Trophoblast cell (in vitro differentiated cells and primary cell): ENCODE measurements around the gene PNPLA7.

ENCODE experiments used
- DNase-seq, 2 donors: peaks; one replicate each; pipeline ENCODE4 v3.0.0-alpha.2; 2016
- H2AFZ ChIP-seq: 2 replicates; pipeline ENCODE4 v1.6.1; 2013; ENCODE audit warnings: low read length, moderate library complexity, mild to moderate bottlenecking; ENCODE audit not compliant: insufficient read depth, poor library complexity
- H2AK5ac ChIP-seq: 2 replicates; pipeline ENCODE4 v1.6.1; 2013; ENCODE audit warnings: mild to moderate bottlenecking, low read length
- H2BK120ac ChIP-seq: 2 replicates; pipeline ENCODE4 v1.6.1; 2013; ENCODE audit warnings: low read length, mild to moderate bottlenecking, moderate library complexity; ENCODE audit not compliant: insufficient read depth, poor library complexity
- H2BK12ac ChIP-seq: 2 replicates; pipeline ENCODE4 v1.6.1; 2013; ENCODE audit warnings: mild to moderate bottlenecking, low read length, moderate library complexity
- H2BK5ac ChIP-seq: 2 replicates; pipeline ENCODE4 v1.6.1; 2013; ENCODE audit warnings: low read length, low read depth, moderate library complexity, mild to moderate bottlenecking; ENCODE audit not compliant: poor library complexity
- H3K14ac ChIP-seq: 2 replicates; pipeline ENCODE4 v1.6.1; 2013; ENCODE audit warnings: mild to moderate bottlenecking, low read length
- H3K18ac ChIP-seq: 2 replicates; pipeline ENCODE4 v1.6.1; 2013; ENCODE audit warnings: mild to moderate bottlenecking, low read length
- H3K23ac ChIP-seq: 2 replicates; pipeline ENCODE4 v1.6.1; 2013; ENCODE audit warnings: low read length
- H3K27ac ChIP-seq: 2 replicates; pipeline ENCODE4 v1.5.1; 2013; ENCODE audit warnings: low read depth, mild to moderate bottlenecking, inconsistent platforms, low read length, moderate library complexity
- H3K27me3 ChIP-seq: 2 replicates; pipeline ENCODE4 v1.6.1; 2013; ENCODE audit warnings: inconsistent platforms, mild to moderate bottlenecking, low read length, moderate library complexity; ENCODE audit not compliant: insufficient read depth
- H3K36me3 ChIP-seq, 2 experiments: 1 replicate in 1 of 2; 2 replicates in 1 of 2; pipeline ENCODE4 v1.6.1; 2013; ENCODE audit warnings: low read length in 2 of 2, mild to moderate bottlenecking in 2 of 2, moderate library complexity in 1 of 2; ENCODE audit not compliant: insufficient read depth in 2 of 2, control insufficient read depth in 1 of 2
- H3K4ac ChIP-seq: 2 replicates; pipeline ENCODE4 v1.6.1; 2013; ENCODE audit warnings: low read depth, mild to moderate bottlenecking, low read length, moderate library complexity
- H3K4me1 ChIP-seq, 2 experiments: 1 replicate in 1 of 2; 2 replicates in 1 of 2; pipeline ENCODE4 v1.6.1; 2013; ENCODE audit warnings: low read length in 2 of 2, mild to moderate bottlenecking in 2 of 2, moderate library complexity in 1 of 2; ENCODE audit not compliant: insufficient read depth in 2 of 2, control insufficient read depth in 1 of 2
- H3K4me2 ChIP-seq: 2 replicates; pipeline ENCODE4 v1.6.1; 2013; ENCODE audit warnings: inconsistent platforms, mild to moderate bottlenecking, low read length, moderate library complexity
- H3K4me3 ChIP-seq: 2 replicates; pipeline ENCODE4 v1.5.1; 2013; ENCODE audit warnings: mild to moderate bottlenecking, low read depth, low read length, inconsistent platforms
- H3K79me1 ChIP-seq: one replicate; pipeline ENCODE4 v1.6.1; 2013; ENCODE audit warnings: low read length
- H3K79me2 ChIP-seq: 2 replicates; pipeline ENCODE4 v1.6.1; 2013; ENCODE audit warnings: low read length, mild to moderate bottlenecking; ENCODE audit not compliant: control insufficient read depth, insufficient read depth, poor library complexity
- H3K9ac ChIP-seq: 2 replicates; pipeline ENCODE4 v1.6.1; 2013; ENCODE audit warnings: mild to moderate bottlenecking, low read length
- H3K9me3 ChIP-seq: 2 replicates; pipeline ENCODE4 v1.6.1; 2013; ENCODE audit warnings: low read depth, mild to moderate bottlenecking, control low read depth, inconsistent platforms, low read length; ENCODE audit not compliant: insufficient read depth
- H4K12ac ChIP-seq: 2 replicates; pipeline ENCODE4 v1.6.1; 2013; ENCODE audit warnings: low read depth, mild to moderate bottlenecking, low read length, moderate library complexity
- H4K8ac ChIP-seq: 2 replicates; pipeline ENCODE4 v1.6.1; 2013; ENCODE audit warnings: low read depth, mild to moderate bottlenecking, low read length, moderate library complexity
- H4K91ac ChIP-seq: one replicate; pipeline ENCODE4 v1.6.1; 2013; ENCODE audit warnings: low read depth, mild to moderate bottlenecking, low read length, moderate library complexity
- WGBS: extraction: QIAGEN DNeasy Blood & Tissue Kit; methylation state at CpG from one replicate; pipeline ENCODE4 v1.1.7; 2013; ENCODE audit warnings: missing lambda C conversion rate; ENCODE audit not compliant: insufficient read length, insufficient coverage; ENCODE audit errors: extremely low coverage; 5-methylcytosine and 5-hydroxymethylcytosine counted together

The PNPLA7 gene

GRCh38 chr9:137475666-137476065, 74.5 kb downstream of the PNPLA7 start:
- H4K12ac ChIP-seq, result no peak overlapping the region
- WGBS, result no CpG with 5 or more reads among the region's 3 CpGs
- no peak overlapping the region for H3K18ac ChIP-seq
- H3K4me2 ChIP-seq, result no peak overlapping the region
- DNase-seq, result no peak
- peaks cover 10 to 12% of the 10 kb centered on the region in 2 experiments for H3K4me1 ChIP-seq
- H3K23ac ChIP-seq, result no peak overlapping the region
- no peak overlapping the region for H3K14ac ChIP-seq
- no peak overlapping the region for H4K91ac ChIP-seq
- H2BK5ac ChIP-seq, result no peak overlapping the region
- no peaks in the 10 kb centered on the region for H3K36me3 ChIP-seq
- no peak overlapping the region for H2BK12ac ChIP-seq
- H4K8ac ChIP-seq, result no peak overlapping the region
- peaks cover 9% of the 10 kb centered on the region for H3K9me3 ChIP-seq
- no peak overlapping the region for H3K4ac ChIP-seq
- peaks cover 2% of the 10 kb centered on the region for H3K27me3 ChIP-seq
- H3K4me3 ChIP-seq, result no peak overlapping the region
- no peak overlapping the region for H2BK120ac ChIP-seq
- no peaks in the 10 kb centered on the region for H3K79me2 ChIP-seq
- H2AFZ ChIP-seq, result no peak overlapping the region
- H2AK5ac ChIP-seq, result no peak overlapping the region
- no peak overlapping the region for H3K9ac ChIP-seq
- H3K27ac ChIP-seq, result no peak overlapping the region
- H3K79me1 ChIP-seq, result no peaks in the 10 kb centered on the region

GRCh38 chr9:137474271-137474670, 75.9 kb downstream of the PNPLA7 start:
- no peak overlapping the region for H3K14ac ChIP-seq
- no peak for DNase-seq
- no CpG with 5 or more reads among the region's 18 CpGs for WGBS
- H3K79me1 ChIP-seq, result no peaks in the 10 kb centered on the region
- no peak overlapping the region for H3K4me2 ChIP-seq
- H3K9ac ChIP-seq, result no peak overlapping the region
- H2BK120ac ChIP-seq, result no peak overlapping the region
- no peak overlapping the region for H4K91ac ChIP-seq
- no peak overlapping the region for H3K4me3 ChIP-seq
- H3K9me3 ChIP-seq, result peaks cover 9% of the 10 kb centered on the region
- H3K23ac ChIP-seq, result no peak overlapping the region
- H3K18ac ChIP-seq, result no peak overlapping the region
- no peak overlapping the region for H2AK5ac ChIP-seq
- no peak overlapping the region for H3K4ac ChIP-seq
- H3K27me3 ChIP-seq, result peaks cover 2% of the 10 kb centered on the region
- H3K4me1 ChIP-seq, result peaks cover 8% of the 10 kb centered on the region in 2 experiments
- no peak overlapping the region for H3K27ac ChIP-seq
- H2BK5ac ChIP-seq, result no peak overlapping the region
- H3K79me2 ChIP-seq, result no peaks in the 10 kb centered on the region
- H2BK12ac ChIP-seq, result no peak overlapping the region
- no peak overlapping the region for H4K12ac ChIP-seq
- no peaks in the 10 kb centered on the region for H3K36me3 ChIP-seq
- no peak overlapping the region for H2AFZ ChIP-seq
- no peak overlapping the region for H4K8ac ChIP-seq

GRCh38 chr9:137470785-137471184, 79.4 kb downstream of the PNPLA7 start:
- no peaks in the 10 kb centered on the region for H3K79me2 ChIP-seq
- peaks cover 10% of the 10 kb centered on the region for H3K9me3 ChIP-seq
- no peak overlapping the region for H3K23ac ChIP-seq
- no peak overlapping the region for H4K91ac ChIP-seq
- H3K27ac ChIP-seq, result no peak overlapping the region
- no peak overlapping the region for H2AFZ ChIP-seq
- H3K4me3 ChIP-seq, result no peak overlapping the region
- no peaks in the 10 kb centered on the region for H3K36me3 ChIP-seq
- H3K4me2 ChIP-seq, result no peak overlapping the region
- no peaks in the 10 kb centered on the region for H3K79me1 ChIP-seq
- no peak overlapping the region for H4K8ac ChIP-seq
- H3K4ac ChIP-seq, result no peak overlapping the region
- no peaks in the 10 kb centered on the region for H3K27me3 ChIP-seq
- no peak overlapping the region for H4K12ac ChIP-seq
- H3K18ac ChIP-seq, result no peak overlapping the region
- no peak overlapping the region for H3K14ac ChIP-seq
- no peak overlapping the region for H3K9ac ChIP-seq
- H3K4me1 ChIP-seq, result no peaks in the 10 kb centered on the region
- DNase-seq, result no peak
- H2AK5ac ChIP-seq, result no peak overlapping the region
- WGBS, result no CpG with 5 or more reads among the region's 7 CpGs
- no peak overlapping the region for H2BK5ac ChIP-seq
- H2BK120ac ChIP-seq, result no peak overlapping the region
- H2BK12ac ChIP-seq, result no peak overlapping the region

GRCh38 chr9:137467896-137468295, 82.3 kb downstream of the PNPLA7 start:
- no peak overlapping the region for H2BK5ac ChIP-seq
- H4K91ac ChIP-seq, result no peak overlapping the region
- H3K9me3 ChIP-seq, result peaks cover 1% of the 10 kb centered on the region
- H2AFZ ChIP-seq, result no peak overlapping the region
- H3K4me3 ChIP-seq, result no peak overlapping the region
- H3K4ac ChIP-seq, result no peak overlapping the region
- no peak overlapping the region for H2BK120ac ChIP-seq
- no peaks in the 10 kb centered on the region for H3K36me3 ChIP-seq
- H4K12ac ChIP-seq, result no peak overlapping the region
- no peak for DNase-seq
- no peak overlapping the region for H3K23ac ChIP-seq
- H3K18ac ChIP-seq, result no peak overlapping the region
- no peak overlapping the region for H2BK12ac ChIP-seq
- WGBS, result no CpG with 5 or more reads among the region's 7 CpGs
- no peak overlapping the region for H4K8ac ChIP-seq
- no peaks in the 10 kb centered on the region for H3K27me3 ChIP-seq
- H3K9ac ChIP-seq, result no peak overlapping the region
- H3K79me1 ChIP-seq, result no peaks in the 10 kb centered on the region
- no peak overlapping the region for H2AK5ac ChIP-seq
- H3K27ac ChIP-seq, result no peak overlapping the region
- H3K14ac ChIP-seq, result no peak overlapping the region
- H3K79me2 ChIP-seq, result no peaks in the 10 kb centered on the region
- no peaks in the 10 kb centered on the region for H3K4me1 ChIP-seq
- no peak overlapping the region for H3K4me2 ChIP-seq
